DOHH2 (cell line): ENCODE data around the gene CPSF7.
A peak's percentile ranks its signal among the peaks of the same experiment; 100 is the strongest.

ENCODE experiments used
- H3F3A ChIP-seq: fragments of 200-600 bp; sonication (generic), shearing (Covaris generic); 2 replicates; pipeline ENCODE4 v1.6.0; 2016; ENCODE audit warnings: antibody characterized with exemption, mild to moderate bottlenecking; ENCODE audit not compliant: control insufficient read depth, insufficient read depth
- H3K27ac ChIP-seq: fragments of 200-600 bp; sonication (generic); 2 replicates; pipeline ENCODE4 v1.5.1; 2014; ENCODE audit warnings: low read depth, mild to moderate bottlenecking, low read length, moderate library complexity
- H3K27me3 ChIP-seq: fragments of 200-600 bp; sonication (generic); 2 replicates; pipeline ENCODE4 v1.6.1; 2014; ENCODE audit warnings: mild to moderate bottlenecking, low read length, mixed read lengths; ENCODE audit not compliant: control insufficient read depth
- H3K36me3 ChIP-seq: fragments of 200-600 bp; sonication (generic); 2 replicates; pipeline ENCODE4 v1.6.1; 2014; ENCODE audit warnings: mild to moderate bottlenecking, low read length, moderate library complexity, mixed read lengths; ENCODE audit not compliant: control insufficient read depth
- H3K4me1 ChIP-seq: fragments of 200-600 bp; sonication (generic); 2 replicates; pipeline ENCODE4 v1.6.1; 2014; ENCODE audit warnings: mild to moderate bottlenecking, low read length, mixed read lengths; ENCODE audit not compliant: control insufficient read depth
- H3K4me2 ChIP-seq: fragments of 200-600 bp; sonication (generic); 2 replicates; pipeline ENCODE4 v1.6.0; 2014; ENCODE audit warnings: mild to moderate bottlenecking, low read length, moderate library complexity
- H3K4me3 ChIP-seq: fragments of 200-600 bp; sonication (generic); 2 replicates; pipeline ENCODE4 v1.5.1; 2014; ENCODE audit warnings: mild to moderate bottlenecking, low read length, mixed read lengths
- H3K79me2 ChIP-seq: fragments of 200-600 bp; sonication (generic); 2 replicates; pipeline ENCODE4 v1.6.1; 2014; ENCODE audit warnings: mild to moderate bottlenecking, low read length, mixed read lengths; ENCODE audit not compliant: control insufficient read depth
- H3K9me2 ChIP-seq: fragments of 200-600 bp; sonication (generic); replicated peaks from 2 replicates; pipeline ENCODE4 v1.6.1; 2014; ENCODE audit warnings: mild to moderate bottlenecking, low read length, mixed read lengths; ENCODE audit not compliant: control insufficient read depth
- H3K9me3 ChIP-seq: fragments of 200-600 bp; sonication (generic); 2 replicates; pipeline ENCODE4 v1.6.1; 2014; ENCODE audit warnings: antibody characterized with exemption, low read length, mixed read lengths; ENCODE audit not compliant: control insufficient read depth, insufficient read depth
- H4K20me1 ChIP-seq: fragments of 200-600 bp; sonication (generic); 2 replicates; pipeline ENCODE4 v1.6.0; 2014; ENCODE audit warnings: low read depth, mild to moderate bottlenecking, antibody characterized with exemption, low read length, moderate library complexity; ENCODE audit not compliant: control insufficient read depth, insufficient read depth
- EZH2phosphoT487 ChIP-seq: fragments of 200-600 bp; sonication (generic); IDR thresholded peaks from 2 replicates; pipeline ENCODE4 v1.6.1; 2017; ENCODE audit warnings: borderline replicate concordance, mild to moderate bottlenecking, antibody characterized with exemption, low read length, moderate library complexity, mixed read lengths
- TF ChIP-seq, protein P1 (sequence below): fragments of 200-600 bp; sonication (generic); IDR thresholded peaks from one replicate; pipeline ENCODE4 v1.5.1; 2014; ENCODE audit warnings: antibody characterized with exemption, mild to moderate bottlenecking, low read depth, low read length; ENCODE audit not compliant: poor library complexity, severe bottlenecking

The CPSF7 gene, protein sequence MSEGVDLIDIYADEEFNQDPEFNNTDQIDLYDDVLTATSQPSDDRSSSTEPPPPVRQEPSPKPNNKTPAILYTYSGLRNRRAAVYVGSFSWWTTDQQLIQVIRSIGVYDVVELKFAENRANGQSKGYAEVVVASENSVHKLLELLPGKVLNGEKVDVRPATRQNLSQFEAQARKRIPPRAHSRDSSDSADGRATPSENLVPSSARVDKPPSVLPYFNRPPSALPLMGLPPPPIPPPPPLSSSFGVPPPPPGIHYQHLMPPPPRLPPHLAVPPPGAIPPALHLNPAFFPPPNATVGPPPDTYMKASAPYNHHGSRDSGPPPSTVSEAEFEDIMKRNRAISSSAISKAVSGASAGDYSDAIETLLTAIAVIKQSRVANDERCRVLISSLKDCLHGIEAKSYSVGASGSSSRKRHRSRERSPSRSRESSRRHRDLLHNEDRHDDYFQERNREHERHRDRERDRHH

DNA sequence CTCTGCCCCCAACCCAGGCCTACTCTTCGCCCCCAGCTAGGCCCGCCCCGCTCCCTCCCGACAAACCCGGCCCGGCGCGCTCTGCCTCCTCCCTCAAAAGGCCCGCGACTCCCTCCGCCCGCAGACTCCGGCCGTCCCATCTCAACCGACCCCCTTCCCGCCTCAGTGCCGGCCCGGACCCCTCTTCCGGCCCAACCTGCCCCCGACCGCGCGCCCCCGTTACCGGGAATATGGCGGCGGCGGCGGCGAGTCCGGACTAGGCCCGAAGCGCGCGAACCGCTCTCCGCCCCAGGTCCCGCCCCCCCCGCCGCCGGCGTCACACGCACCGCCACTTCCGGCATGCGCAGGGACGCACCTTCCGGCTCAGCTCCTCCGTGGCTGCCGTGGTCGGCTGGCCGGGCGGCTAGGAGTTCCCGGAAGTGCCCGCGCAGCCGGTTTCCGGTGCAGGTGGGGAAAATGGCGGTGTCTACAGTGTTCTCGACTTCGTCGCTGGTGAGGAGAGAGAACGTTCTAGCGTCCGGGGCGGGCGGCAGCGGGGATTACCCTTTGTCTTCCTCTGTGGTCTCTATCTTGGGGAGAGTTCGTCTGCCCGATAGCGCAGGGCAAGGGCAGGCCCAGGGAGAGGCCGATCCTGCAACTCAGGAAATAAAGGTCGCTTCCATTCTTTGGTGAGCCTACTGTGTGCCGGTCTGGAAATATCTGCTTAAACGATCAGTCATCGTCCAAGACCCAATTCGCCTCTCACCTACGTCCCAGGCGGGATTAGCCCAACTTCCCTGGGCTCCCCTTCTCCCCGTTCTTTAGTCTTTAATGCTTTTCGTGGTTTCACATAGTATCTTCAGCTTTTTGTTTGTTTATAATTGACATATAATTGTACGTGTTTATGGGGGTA is at the start of gene CPSF7, which contains the start of gene SDHAF2:
Gene CPSF7 (minus strand): TSS at position 285 of the 892 bp plus-strand sequence. CDS start 740 bp downstream, outside the sequence.
Gene SDHAF2 (plus strand): TSS at position 434 of the 892 bp plus-strand sequence. CDS start 23 bp downstream, at position 457.
- no peaks in the 10 kb centered on the region for H3K9me3 ChIP-seq
- H3K9me2 ChIP-seq = no peaks in the 10 kb centered on the region
- peaks cover 79% of the 10 kb centered on the region for H3K36me3 ChIP-seq
- TF ChIP-seq, protein P1, sequence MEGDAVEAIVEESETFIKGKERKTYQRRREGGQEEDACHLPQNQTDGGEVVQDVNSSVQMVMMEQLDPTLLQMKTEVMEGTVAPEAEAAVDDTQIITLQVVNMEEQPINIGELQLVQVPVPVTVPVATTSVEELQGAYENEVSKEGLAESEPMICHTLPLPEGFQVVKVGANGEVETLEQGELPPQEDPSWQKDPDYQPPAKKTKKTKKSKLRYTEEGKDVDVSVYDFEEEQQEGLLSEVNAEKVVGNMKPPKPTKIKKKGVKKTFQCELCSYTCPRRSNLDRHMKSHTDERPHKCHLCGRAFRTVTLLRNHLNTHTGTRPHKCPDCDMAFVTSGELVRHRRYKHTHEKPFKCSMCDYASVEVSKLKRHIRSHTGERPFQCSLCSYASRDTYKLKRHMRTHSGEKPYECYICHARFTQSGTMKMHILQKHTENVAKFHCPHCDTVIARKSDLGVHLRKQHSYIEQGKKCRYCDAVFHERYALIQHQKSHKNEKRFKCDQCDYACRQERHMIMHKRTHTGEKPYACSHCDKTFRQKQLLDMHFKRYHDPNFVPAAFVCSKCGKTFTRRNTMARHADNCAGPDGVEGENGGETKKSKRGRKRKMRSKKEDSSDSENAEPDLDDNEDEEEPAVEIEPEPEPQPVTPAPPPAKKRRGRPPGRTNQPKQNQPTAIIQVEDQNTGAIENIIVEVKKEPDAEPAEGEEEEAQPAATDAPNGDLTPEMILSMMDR = no peak
- TF ChIP-seq EZH2phosphoT487 = no peak
- peak within 1 kb of the TSS; percentile 90 for H3K4me3 ChIP-seq
- H3K4me1 ChIP-seq = peaks cover 42% of the 10 kb centered on the region
- H3K79me2 ChIP-seq = peaks cover 97% of the 10 kb centered on the region
- H3K4me2 ChIP-seq = peak within 1 kb of the TSS; percentile 90
- peaks cover 14% of the 10 kb centered on the region for H4K20me1 ChIP-seq
- H3F3A ChIP-seq = peaks cover 10% of the 10 kb centered on the region
- H3K27me3 ChIP-seq = no peaks in the 10 kb centered on the region
- peak within 1 kb of the TSS; percentile 79 for H3K27ac ChIP-seq

DNA sequence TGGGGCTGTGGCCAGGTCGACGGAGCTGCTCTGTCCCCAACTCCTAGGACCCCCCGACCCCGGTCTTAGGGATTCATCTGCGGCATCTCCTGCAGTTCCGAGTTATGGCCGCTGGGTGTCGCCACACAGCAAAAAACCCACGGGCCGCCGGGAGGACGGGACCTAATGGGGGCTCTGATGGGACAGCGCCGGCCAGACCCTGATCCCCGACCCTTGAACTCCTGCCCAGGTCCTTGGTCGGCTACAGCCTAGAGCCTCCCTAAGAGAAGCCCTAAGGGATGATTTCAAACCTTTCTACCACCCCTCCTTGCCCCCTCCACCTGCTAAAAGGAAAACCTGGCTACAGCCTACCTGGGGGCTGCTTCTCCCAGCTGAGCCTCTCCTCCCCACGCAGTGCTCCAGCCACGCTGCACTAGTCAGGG is 48.0 kb upstream of the CPSF7 start:
- no peak for TF ChIP-seq EZH2phosphoT487
- TF ChIP-seq, protein P1 = peak; percentile 94
- Histone ChIP-seq H3K27me3 (peaks cover 11% of the 10 kb centered on the region; the same call in 1 of the 2 replicates), H3K79me2 (no peaks in the 10 kb centered on the region), H4K20me1 (0 out of 2 replicates have a peak, but pooled peaks cover 5% of the 10 kb centered on the region), H3K9me2 (no peaks in the 10 kb centered on the region), H3K9me3 (no peaks in the 10 kb centered on the region), H3K4me1 (no peaks in the 10 kb centered on the region), H3K27ac (no peak overlapping the region), H3K4me2 (no peak overlapping the region), H3K4me3 (no peak overlapping the region), H3F3A (no peaks in the 10 kb centered on the region; the same call in 1 of the 2 replicates), H3K36me3 (no peaks in the 10 kb centered on the region)

DNA sequence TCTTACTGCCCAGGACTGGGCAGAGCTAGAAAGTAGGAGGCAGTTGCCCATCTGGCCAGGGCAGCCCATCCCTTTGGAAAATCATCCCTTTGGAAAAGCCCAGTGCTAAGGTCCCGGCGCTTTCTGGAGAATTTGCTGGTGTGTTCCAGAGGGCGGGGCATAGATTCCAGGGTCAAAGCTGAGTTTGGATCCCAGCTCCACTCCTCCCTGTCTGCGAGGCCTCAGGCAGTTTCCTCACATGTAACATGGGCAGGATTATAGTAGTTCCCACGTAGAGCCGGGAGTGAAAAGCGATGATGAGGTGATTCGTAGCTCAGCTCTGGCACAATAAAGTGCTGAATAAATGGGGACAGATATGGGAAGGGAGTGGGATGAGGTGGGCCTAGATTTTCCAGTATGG is 47.4 kb upstream of the CPSF7 start:
- no peaks in the 10 kb centered on the region for H3K79me2 ChIP-seq
- H3K27ac ChIP-seq = no peak overlapping the region
- no peak for TF ChIP-seq EZH2phosphoT487
- TF ChIP-seq, protein P1 = no peak
- H3K36me3 ChIP-seq = no peaks in the 10 kb centered on the region
- no peak overlapping the region for H3K4me2 ChIP-seq
- no peak overlapping the region for H3K4me3 ChIP-seq
- no peaks in the 10 kb centered on the region; the same call in 1 of the 2 replicates for H3F3A ChIP-seq
- H3K27me3 ChIP-seq = peaks cover 11% of the 10 kb centered on the region; the same call in 1 of the 2 replicates
- no peaks in the 10 kb centered on the region for H3K4me1 ChIP-seq
- 0 out of 2 replicates have a peak, but pooled peaks cover 5% of the 10 kb centered on the region for H4K20me1 ChIP-seq
- no peaks in the 10 kb centered on the region for H3K9me3 ChIP-seq
- H3K9me2 ChIP-seq = no peaks in the 10 kb centered on the region
